Transverse colon (tissue), 4 donors: ENCODE measurements around the gene RGS16. TPM values are rescaled to one million over a fixed set of nuclear protein-coding genes. Genes with fewer than 3 reads are reported as not detected.

ENCODE experiments used
- DNase-seq: peaks from one replicate; pipeline ENCODE4 v3.0.0-alpha.2; 2019
- H3K27ac ChIP-seq, 4 donors: fragments of 200-600 bp; sonication (generic); 2 replicates each; pipeline ENCODE4 v1.5.1; 2016 to 2018; ENCODE audit warnings: inconsistent platforms in 4 of 4
- H3K27me3 ChIP-seq: fragments of 200-600 bp; sonication (generic); 2 replicates; pipeline ENCODE4 v1.5.1; 2017; ENCODE audit warnings: inconsistent platforms
- H3K36me3 ChIP-seq, 4 donors: fragments of 200-600 bp; sonication (generic); 2 replicates each; pipeline ENCODE4 v1.5.1; 2017 to 2019; ENCODE audit warnings: inconsistent platforms in 4 of 4
- H3K4me1 ChIP-seq, 4 donors: fragments of 200-600 bp; sonication (generic); 2 replicates each; pipeline ENCODE4 v1.5.1; 2017 to 2020; ENCODE audit warnings: inconsistent platforms in 4 of 4
- H3K4me3 ChIP-seq, 4 donors: fragments of 200-600 bp; sonication (generic); 1 replicate in 1 of 4; 2 replicates in 3 of 4; pipeline versions ENCODE4 v1.5.1 to v1.6.1; 2017 to 2019; ENCODE audit warnings: inconsistent platforms in 4 of 4
- H3K9me3 ChIP-seq, 2 donors: fragments of 200-600 bp; sonication (generic); 2 replicates each; pipeline ENCODE4 v1.5.1; 2017 to 2019; ENCODE audit warnings: inconsistent platforms in 2 of 2
- CTCF ChIP-seq, 5 experiments: fragments of 200-600 bp in 3 of 5; fragments of 450-650 bp in 2 of 5; sonication (generic) in 3 of 5; IDR thresholded peaks; 1 replicate in 2 of 5; 2 replicates in 3 of 5; pipeline ENCODE4 v1.5.1; 2016 to 2017; ENCODE audit warnings: antibody characterized with exemption in 5 of 5, inconsistent platforms in 3 of 5, mild to moderate bottlenecking in 2 of 5, moderate library complexity in 1 of 5
- EP300 ChIP-seq: sonication (generic); formaldehyde crosslinking; IDR thresholded peaks from one replicate; pipeline ENCODE4 v1.6.1; 2017; ENCODE audit warnings: antibody characterized with exemption, low read depth
- POLR2A ChIP-seq: fragments of 450-650 bp; IDR thresholded peaks from one replicate; pipeline ENCODE4 v1.6.1; 2016; ENCODE audit warnings: antibody characterized with exemption, mild to moderate bottlenecking, moderate library complexity
- POLR2AphosphoS5 ChIP-seq, 3 donors: sonication (generic); formaldehyde crosslinking; IDR thresholded peaks; one replicate each; pipeline ENCODE4 v1.6.1; 2016; ENCODE audit warnings: antibody characterized with exemption in 3 of 3
- WGBS, 2 donors: methylation state at CpG; one replicate each; pipeline ENCODE4 v1.1.5; 2018; ENCODE audit warnings: low coverage in 1 of 2; 5-methylcytosine and 5-hydroxymethylcytosine counted together
- in situ Hi-C, 4 donors: fragments of 200-750 bp; cut with MboI; loops; one replicate each; pipeline versions ENCODE4 v1.15.0 to v1.15.1; 2017; ENCODE audit warnings: low sequenced_read_pairs in 3 of 4, low pct_ligation_motif_present in 1 of 4, low pct_unique_long_range_greater_than_20kb in 1 of 4
- intact Hi-C: fragments of 100-400 bp; cut with DNase I; formaldehyde crosslinking; loops from one replicate; pipeline ENCODE4 v1.15.1; 2023; ENCODE audit warnings: low total_unique reads
- total RNA-seq, 4 donors: library from RNA; depleted of rRNA; stranded (reverse); fragments of >200 nt; gene quantifications; one replicate each; pipeline ENCODE4 v1.1.0, GENCODE V29; 2016

The RGS16 gene
- total RNA-seq, 4 donors from 2014 or later: 0.82 to 3.0 (median 1.7) TPM; not detected in 1

GRCh38 chr1:182574156-182574555 is 30.0 kb downstream of the RGS16 start:
- Histone ChIP-seq H3K36me3 (peaks cover 0 to 30% (median 7%) of the 10 kb centered on the region in 4 donors), H3K27ac (no peak overlapping the region), H3K4me1 (peaks cover 0 to 4% (median 0%) of the 10 kb centered on the region in 4 donors), H3K27me3 (no peaks in the 10 kb centered on the region), H3K9me3 (no peaks in the 10 kb centered on the region), H3K4me3 (no peak overlapping the region)
- TF ChIP-seq POLR2AphosphoS5 (IDR thresholded peaks at IDR 0.05) (no peak), EP300 (no peak), POLR2A (no peak), CTCF (IDR thresholded peaks at IDR 0.05) (no peak)
- WGBS, 2 donors: 97% methylated on average over 3 to 4 of the region's 4 CpGs
- intact Hi-C loops (no loop called here), in situ Hi-C loops (no loop called here)
- no peak for DNase-seq

- 54 to 74% methylated on average over 2 of the region's 2 CpGs for WGBS, 2 donors
- no peak for TF ChIP-seq POLR2A
- TF ChIP-seq CTCF (IDR thresholded peaks at IDR 0.05): no peak
- no peak for TF ChIP-seq EP300
- no peak for TF ChIP-seq POLR2AphosphoS5 (IDR thresholded peaks at IDR 0.05)
- Histone ChIP-seq H3K4me1 (peaks cover 0 to under 1% (median 0%) of the 10 kb centered on the region in 4 donors), H3K27ac (no peak overlapping the region), H3K27me3 (no peaks in the 10 kb centered on the region), H3K36me3 (peaks cover 0 to 19% (median 5%) of the 10 kb centered on the region in 4 donors), H3K4me3 (no peak overlapping the region), H3K9me3 (no peaks in the 10 kb centered on the region)
- in situ Hi-C loops: no loop called here
- intact Hi-C loops: no loop called here
- no peak for DNase-seq
Observed at GRCh38 chr1:182570611-182570970, 33.6 kb downstream of the RGS16 start.

GRCh38 chr1:182569939-182570610 is 34.1 kb downstream of the RGS16 start:
- no peak overlapping the region for H3K4me3 ChIP-seq
- DNase-seq: no peak
- H3K9me3 ChIP-seq: no peaks in the 10 kb centered on the region
- TF ChIP-seq EP300: no peak
- TF ChIP-seq POLR2AphosphoS5 (IDR thresholded peaks at IDR 0.05): no peak
- TF ChIP-seq POLR2A: no peak
- TF ChIP-seq CTCF (IDR thresholded peaks at IDR 0.05): no peak
- peaks cover 0 to 15% (median 5%) of the 10 kb centered on the region in 4 donors for H3K36me3 ChIP-seq
- no peak overlapping the region for H3K27ac ChIP-seq
- WGBS, 2 donors: 91 to 93% methylated on average over 6 of the region's 6 CpGs
- H3K27me3 ChIP-seq: no peaks in the 10 kb centered on the region
- in situ Hi-C loops (no loop called here), intact Hi-C loops (no loop called here)
- no peaks in the 10 kb centered on the region for H3K4me1 ChIP-seq

GRCh38 chr1:182568647-182569284 is 35.4 kb downstream of the RGS16 start:
- in situ Hi-C loops: no loop called here
- Histone ChIP-seq H3K4me3 (no peak overlapping the region), H3K27ac (no peak overlapping the region), H3K36me3 (peaks cover 0 to 6% (median 0%) of the 10 kb centered on the region in 4 donors), H3K4me1 (no peaks in the 10 kb centered on the region), H3K27me3 (no peaks in the 10 kb centered on the region), H3K9me3 (no peaks in the 10 kb centered on the region)
- intact Hi-C loops: no loop called here
- DNase-seq: no peak
- 56 to 72% methylated on average over 3 of the region's 3 CpGs for WGBS, 2 donors
- TF ChIP-seq EP300 (no peak), POLR2AphosphoS5 (IDR thresholded peaks at IDR 0.05) (no peak), POLR2A (no peak), CTCF (IDR thresholded peaks at IDR 0.05) (no peak)
